HEK293T (cell line): ENCODE measurements around the gene TMEM178B.

Source experiments
- FOXK2 ChIP-seq: fragments of 450-650 bp; IDR thresholded peaks from 2 replicates; pipeline ENCODE4 v1.6.1; 2016; ENCODE audit warnings: mild to moderate bottlenecking
- FOXM1 ChIP-seq: fragments of 450-650 bp; IDR thresholded peaks from 2 replicates; pipeline ENCODE4 v1.6.1; 2017; ENCODE audit warnings: mild to moderate bottlenecking, borderline replicate concordance
- HDGF ChIP-seq: fragments of 450-650 bp; IDR thresholded peaks from 2 replicates; pipeline ENCODE4 v1.6.1; 2017; ENCODE audit warnings: antibody characterized with exemption, borderline replicate concordance
- NFRKB ChIP-seq: fragments of 450-650 bp; IDR thresholded peaks from 2 replicates; pipeline ENCODE4 v1.6.1; 2016; ENCODE audit warnings: mild to moderate bottlenecking, moderate library complexity
- PKNOX1 ChIP-seq: fragments of 450-650 bp; IDR thresholded peaks from 2 replicates; pipeline ENCODE4 v1.6.1; 2016
- SP1 ChIP-seq: fragments of 450-650 bp; IDR thresholded peaks from 2 replicates; pipeline ENCODE4 v1.6.1; 2017
- TARDBP ChIP-seq: fragments of 450-650 bp; IDR thresholded peaks from 2 replicates; pipeline ENCODE4 v1.6.1; 2016

GRCh38 chr7:141354251-141354650 lies 280.4 kb downstream of the TMEM178B start:
- TF ChIP-seq FOXK2 (no peak), FOXM1 (no peak), HDGF (no peak), TARDBP (no peak), NFRKB (no peak), PKNOX1 (no peak), SP1 (no peak)
